SK-N-MC (cell line): Measurements from ENCODE around the gene ACTN3.
"Not testable (repeated sequence)": the region's sequence is repeated elsewhere in the genome, so short reads cannot be mapped to it uniquely, and the experiment has no call there.

ENCODE experiments used
- DNase-seq: peaks from one replicate; pipeline ENCODE4 v3.0.0-alpha.2; 2011; ENCODE audit warnings: low read depth, low spot score
- H3K27ac ChIP-seq: fragments of 200-600 bp; sonication (generic); 2 replicates; pipeline ENCODE4 v1.5.1; 2016; ENCODE audit warnings: mixed run types
- H3K36me3 ChIP-seq: fragments of 200-600 bp; sonication (generic); 2 replicates; pipeline ENCODE4 v1.6.1; 2017; ENCODE audit warnings: antibody characterized with exemption, low read length, mixed read lengths; ENCODE audit not compliant: insufficient read depth
- H3K4me3 ChIP-seq: fragments of 200-600 bp; sonication (generic); 2 replicates; pipeline ENCODE4 v1.5.1; 2016
- H3K9ac ChIP-seq: fragments of 200-600 bp; sonication (generic); 2 replicates; pipeline ENCODE4 v1.8.0; 2017; ENCODE audit warnings: mixed run types, mixed read lengths; ENCODE audit not compliant: insufficient read length
- H3K9me3 ChIP-seq: fragments of 200-600 bp; sonication (generic); 2 replicates; pipeline ENCODE4 v1.6.1; 2017; ENCODE audit warnings: low read depth, mild to moderate bottlenecking, antibody characterized with exemption, low read length, moderate library complexity, mixed read lengths
- EZH2 ChIP-seq: fragments of 200-600 bp; sonication (generic); IDR thresholded peaks from one replicate; pipeline ENCODE4 v1.6.1; 2017; ENCODE audit warnings: antibody characterized with exemption
- FOXP2 ChIP-seq: optimal IDR thresholded peaks from 2 replicates; pipeline ENCODE3; 2011; ENCODE audit warnings: mild to moderate bottlenecking, moderate library complexity; ENCODE audit not compliant: insufficient read depth; ENCODE audit errors: extremely low read length, control extremely low read depth
- POLR2AphosphoS5 ChIP-seq: IDR thresholded peaks from 2 replicates; pipeline ENCODE4 v1.6.1; 2012; ENCODE audit warnings: mild to moderate bottlenecking, low read depth, low read length, borderline replicate concordance

ACTN3 gene

GRCh38 chr11:66524304-66525040 is 22.2 kb upstream of the ACTN3 start:
- no peak for TF ChIP-seq POLR2AphosphoS5
- TF ChIP-seq EZH2 = no peak
- TF ChIP-seq FOXP2 = no peak
- no peak overlapping the region for H3K27ac ChIP-seq
- no peak overlapping the region for H3K9ac ChIP-seq
- no peak overlapping the region for H3K4me3 ChIP-seq
- peaks cover 8% of the 10 kb centered on the region; the same call in 1 of the 2 replicates for H3K36me3 ChIP-seq
- DNase-seq = no peak
- H3K9me3 ChIP-seq = no peaks in the 10 kb centered on the region

- no peaks in the 10 kb centered on the region for H3K9me3 ChIP-seq
- TF ChIP-seq FOXP2 = no peak
- no peak for TF ChIP-seq EZH2
- no peak for DNase-seq
- no peak overlapping the region for H3K4me3 ChIP-seq
- H3K9ac ChIP-seq = no peak overlapping the region
- H3K36me3 ChIP-seq = no peaks in the 10 kb centered on the region
- no peak overlapping the region for H3K27ac ChIP-seq
Observed at GRCh38 chr11:66529069-66529468, 17.6 kb upstream of the ACTN3 start.

GRCh38 chr11:66529655-66530054 is 17.0 kb upstream of the ACTN3 start:
- Histone ChIP-seq H3K36me3 (no peaks in the 10 kb centered on the region), H3K4me3 (no peak overlapping the region), H3K27ac (no peak overlapping the region), H3K9ac (no peak overlapping the region), H3K9me3 (no peaks in the 10 kb centered on the region)
- TF ChIP-seq FOXP2 = no peak
- TF ChIP-seq EZH2 = no peak
- TF ChIP-seq POLR2AphosphoS5 = no peak
- no peak for DNase-seq

- no peak for DNase-seq
- H3K27ac ChIP-seq = no peak overlapping the region
- no peak overlapping the region for H3K9ac ChIP-seq
- no peaks in the 10 kb centered on the region for H3K9me3 ChIP-seq
- H3K36me3 ChIP-seq = no peaks in the 10 kb centered on the region
- no peak overlapping the region for H3K4me3 ChIP-seq
- TF ChIP-seq POLR2AphosphoS5 = no peak
- TF ChIP-seq FOXP2 = no peak
- TF ChIP-seq EZH2 = no peak
Observed at GRCh38 chr11:66530927-66531709, 15.6 kb upstream of the ACTN3 start.

- Histone ChIP-seq H3K4me3 (no peak overlapping the region), H3K27ac (no peak overlapping the region), H3K36me3 (no peaks in the 10 kb centered on the region), H3K9me3 (no peaks in the 10 kb centered on the region), H3K9ac (no peak overlapping the region)
- no peak for DNase-seq
- TF ChIP-seq EZH2 = no peak
Observed at GRCh38 chr11:66531841-66532240, 14.9 kb upstream of the ACTN3 start.

GRCh38 chr11:66532784-66533183 is 13.9 kb upstream of the ACTN3 start:
- DNase-seq = no peak
- Histone ChIP-seq H3K36me3 (no peaks in the 10 kb centered on the region), H3K27ac (no peak overlapping the region), H3K9me3 (no peaks in the 10 kb centered on the region), H3K9ac (no peak overlapping the region), H3K4me3 (no peak overlapping the region)
- TF ChIP-seq EZH2 = no peak
- TF ChIP-seq FOXP2 = no peak
- no peak for TF ChIP-seq POLR2AphosphoS5

- Histone ChIP-seq H3K36me3 (no peaks in the 10 kb centered on the region), H3K9me3 (no peaks in the 10 kb centered on the region), H3K4me3 (no peak overlapping the region), H3K27ac (no peak overlapping the region), H3K9ac (no peak overlapping the region)
- no peak for TF ChIP-seq FOXP2
- no peak for TF ChIP-seq POLR2AphosphoS5
- no peak for TF ChIP-seq EZH2
- DNase-seq = no peak
Observed at GRCh38 chr11:66539170-66539869, 7.4 kb upstream of the ACTN3 start.

GRCh38 chr11:66539870-66540213 is 6.9 kb upstream of the ACTN3 start:
- no peak for TF ChIP-seq POLR2AphosphoS5
- TF ChIP-seq FOXP2 = no peak
- no peak for TF ChIP-seq EZH2
- no peak overlapping the region for H3K27ac ChIP-seq
- no peaks in the 10 kb centered on the region for H3K36me3 ChIP-seq
- H3K4me3 ChIP-seq = no peak overlapping the region
- DNase-seq = no peak
- no peaks in the 10 kb centered on the region for H3K9me3 ChIP-seq
- no peak overlapping the region for H3K9ac ChIP-seq

GRCh38 chr11:66540598-66540997 is 6.1 kb upstream of the ACTN3 start:
- H3K27ac ChIP-seq, H3K36me3 ChIP-seq, H3K4me3 ChIP-seq, H3K9me3 ChIP-seq, DNase-seq, H3K9ac ChIP-seq: not testable (repeated sequence)
